ENCODE results near the gene TRAPPC5.

- TF ChIP-seq CTCF (IDR thresholded peaks at IDR 0.05) (no peak), POLR2A (IDR thresholded peaks at IDR 0.05) (no peak)
Observed at GRCh38 chr19:7631577-7631976, 49.1 kb upstream of the TRAPPC5 start.

Data from thyroid gland (tissue), 4 donors.